ENCODE data around the gene FAM13A. TPM values are rescaled to one million over a fixed set of nuclear protein-coding genes. Genes with fewer than 3 reads are reported as not detected.

FAM13A gene
- total and polyA plus RNA-seq, 9 of the 15 experiments (the other 6 are each of a cell fraction or from before 2014, with no cell fraction given) = 11.3 to 23.3 (median 14.7) TPM

DNA sequence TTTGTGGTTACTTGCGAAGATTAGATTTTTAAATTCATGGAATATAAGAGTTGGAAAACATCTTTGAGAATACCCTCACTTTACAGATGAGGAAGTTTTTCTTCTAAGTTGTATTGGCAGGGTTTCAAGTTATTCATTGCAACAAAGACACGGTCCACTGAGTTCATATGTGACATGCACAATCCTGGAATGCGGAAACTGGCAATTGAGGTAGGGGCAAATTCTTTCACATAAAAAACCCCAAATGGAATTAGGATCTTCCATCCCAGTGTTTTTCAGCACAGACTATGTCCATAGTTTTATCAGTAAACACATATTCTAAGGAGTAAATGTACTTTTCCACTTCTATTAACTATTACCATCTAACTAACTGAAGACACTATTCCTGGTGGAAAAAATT lies 277.6 kb downstream of the FAM13A start:
- Histone ChIP-seq H3K9ac (ENCODE audit: insufficient read depth in 1 of 2, low read depth in 2 of 2, low read length in 2 of 2) (no peak overlapping the region), H2AFZ (ENCODE audit: low read depth, low read length) (no peak overlapping the region), H3K4me3 (no peak overlapping the region), H3K27ac (ENCODE audit: extremely low read depth, low read depth, low read length) (no peak overlapping the region), H3K79me2 (ENCODE audit: control insufficient read depth, insufficient read depth, low read length) (no peaks in the 10 kb centered on the region), H3K9me3 (replicated peaks; ENCODE audit: control insufficient read depth, insufficient read depth, low read depth, low read length) (no peaks in the 10 kb centered on the region), H4K20me1 (replicated peaks; ENCODE audit: control insufficient read depth, insufficient read depth, low read length) (no peaks in the 10 kb centered on the region), H3K27me3 (ENCODE audit: control insufficient read depth in 2 of 2, insufficient read depth in 2 of 2, low read length in 2 of 2) (no peaks in the 10 kb centered on the region), H3K4me2 (ENCODE audit: insufficient read depth, low read length) (no peak overlapping the region), H3K9me1 (ENCODE audit: control insufficient read depth, insufficient read depth, low read length) (no peaks in the 10 kb centered on the region), H3K4me1 (replicated peaks in 1 of 2; ENCODE audit: control insufficient read depth in 2 of 2, insufficient read depth in 2 of 2, low read length in 2 of 2) (no peaks in the 10 kb centered on the region), H3K36me3 (ENCODE audit: control insufficient read depth, insufficient read depth, low read length) (peaks cover 8% of the 10 kb centered on the region; the same call in 2 of the 3 replicates)
- 84% methylated on average over 3 of the region's 3 CpGs for WGBS (ENCODE audit: insufficient coverage, low coverage, missing lambda C conversion rate)
- no peak for DNase-seq (ENCODE audit: extremely low read depth in 1 of 4, low spot score in 3 of 4)
- no peak for ATAC-seq
- BruUV-seq (replicated peaks) = no TSS peak
- in situ Hi-C loops (cut with MboI) = no loop called here
- FAIRE-seq = no peak
- ChIA-PET POLR2A (no interaction called here), CTCF (ENCODE audit: low intra/inter-chr PET ratio) (no interaction called here)
- TF ChIP-seq CHD2 (IDR thresholded peaks at IDR 0.05; ENCODE audit: low read depth, low read length) = no peak
- no peak for TF ChIP-seq MCM2 (IDR thresholded peaks at IDR 0.05; ENCODE audit: low read depth)
- no peak for TF ChIP-seq CHAMP1 (IDR thresholded peaks at IDR 0.05)
- no peak for TF ChIP-seq RAD21 (CRISPR knock-in tag; conservative IDR thresholded peaks at IDR 0.05 in 1 of 2, IDR thresholded peaks at IDR 0.05 in 1 of 2)
- no peak for TF ChIP-seq ZKSCAN1 (IDR thresholded peaks at IDR 0.05; ENCODE audit: low read depth, low read length)
- TF ChIP-seq ETV5 (CRISPR knock-in tag; IDR thresholded peaks at IDR 0.05; ENCODE audit: low read depth) = no peak
- TF ChIP-seq SMAD2 (IDR thresholded peaks at IDR 0.05; ENCODE audit: low read depth, low read length) = no peak
- TF ChIP-seq ZNF436 (CRISPR knock-in tag; IDR thresholded peaks at IDR 0.05) = no peak
- TF ChIP-seq SIX5 (IDR thresholded peaks at IDR 0.05; ENCODE audit: borderline replicate concordance in 1 of 2, insufficient read depth in 1 of 2, low read depth in 1 of 2, low read length in 2 of 2) = no peak
- intact Hi-C loops (cut with micrococcal nuclease) = no loop called here

Data from K562 (cell line).